HepG2 (cell line): ENCODE data around the gene CST11. TPM values are rescaled to one million over a fixed set of nuclear protein-coding genes. Genes with fewer than 3 reads are reported as not detected.
A peak's percentile ranks its signal among the peaks of the same experiment; 100 is the strongest.

Experiments used
- BORCS8-MEF2B ChIP-seq: sonication (generic); formaldehyde crosslinking; IDR thresholded peaks from 2 replicates; pipeline ENCODE4 v1.8.0; 2022; ENCODE audit warnings: mild to moderate bottlenecking, missing genetic modification reagents
- LCORL ChIP-seq, 2 experiments: fragments of 450-650 bp in 1 of 2; sonication (generic) in 1 of 2; formaldehyde crosslinking in 1 of 2; IDR thresholded peaks; 2 replicates each; pipeline versions ENCODE4 v1.5.0 to v1.6.1; 2017 to 2020; ENCODE audit warnings: antibody characterized with exemption in 1 of 2, missing genetic modification reagents in 1 of 2
- NFIB ChIP-seq: sonication (generic); formaldehyde crosslinking; IDR thresholded peaks from 2 replicates; pipeline ENCODE4 v1.9.0; 2021; ENCODE audit warnings: missing genetic modification reagents, mild to moderate bottlenecking, borderline replicate concordance
- NRL ChIP-seq: sonication (generic); formaldehyde crosslinking; IDR thresholded peaks from 2 replicates; pipeline ENCODE4 v1.5.0; 2020; ENCODE audit warnings: missing genetic modification reagents, mild to moderate bottlenecking, moderate library complexity, borderline replicate concordance
- PAX8 ChIP-seq: sonication (generic); formaldehyde crosslinking; IDR thresholded peaks from 2 replicates; pipeline ENCODE4 v1.8.0; 2022; ENCODE audit warnings: mild to moderate bottlenecking, missing genetic modification reagents, borderline replicate concordance
- PCBP1 ChIP-seq: fragments of 200-400 bp; formaldehyde crosslinking; IDR thresholded peaks from 2 replicates; pipeline ENCODE4 v1.6.1; 2017; ENCODE audit warnings: mild to moderate bottlenecking, low read depth, low read length, borderline replicate concordance
- WIZ ChIP-seq: sonication (generic); formaldehyde crosslinking; IDR thresholded peaks from 2 replicates; pipeline ENCODE4 v1.5.1; 2020; ENCODE audit warnings: mild to moderate bottlenecking, missing genetic modification reagents
- ZC3H13 ChIP-seq: sonication (generic); formaldehyde crosslinking; IDR thresholded peaks from 2 replicates; pipeline ENCODE4 v1.8.1; 2023; ENCODE audit warnings: mild to moderate bottlenecking, missing genetic modification reagents, moderate library complexity
- ZNF317 ChIP-seq: sonication (generic); formaldehyde crosslinking; IDR thresholded peaks from 2 replicates; pipeline ENCODE4 v1.5.0; 2020; ENCODE audit warnings: mild to moderate bottlenecking, missing genetic modification reagents
- ZNF33B ChIP-seq: sonication (generic); formaldehyde crosslinking; IDR thresholded peaks from 2 replicates; pipeline ENCODE4 v1.5.1; 2020; ENCODE audit warnings: mild to moderate bottlenecking, missing genetic modification reagents
- ZNF746 ChIP-seq: sonication (generic); formaldehyde crosslinking; IDR thresholded peaks from 2 replicates; pipeline ENCODE4 v1.8.0; 2022; ENCODE audit warnings: mild to moderate bottlenecking, missing genetic modification reagents
- polyA plus RNA-seq, 8 experiments: library from polyadenylated mRNA; depleted of rRNA in 3 of 8; stranded (reverse) in 7 of 8; unstranded in 1 of 8; fragments of >200 nt; fragmentation: Illumina TruSeq in 4 of 8; extraction: Trizol in 4 of 8; gene quantifications; 2 replicates each; pipeline versions ENCODE4 v1.2.1 to v1.2.3, GENCODE V29; 2011 to 2016; ENCODE audit warnings: low read depth in 4 of 8, missing spikeins in 1 of 8, mixed read lengths in 1 of 8; ENCODE audit not compliant: insufficient read depth in 1 of 8
- total RNA-seq, 5 experiments: library from RNA; depleted of rRNA; stranded (reverse); fragments of >200 nt; fragmentation: Illumina TruSeq; extraction: Trizol; gene quantifications; 2 replicates each; pipeline ENCODE4 v1.2.3, GENCODE V29; 2016; ENCODE audit warnings: low read depth in 1 of 5
- TF ChIP-seq, protein P1 (sequence below): sonication (generic); formaldehyde crosslinking; IDR thresholded peaks from 2 replicates; pipeline ENCODE4 v1.4.0; 2020; ENCODE audit warnings: mild to moderate bottlenecking, missing genetic modification reagents
- TF ChIP-seq, protein P2 (sequence below): IDR thresholded peaks from 2 replicates; pipeline ENCODE4 v1.6.1; 2016
- TF ChIP-seq, protein P3 (sequence below): sonication (generic); formaldehyde crosslinking; IDR thresholded peaks from 2 replicates; pipeline ENCODE4 v1.9.0; 2021; ENCODE audit warnings: missing genetic modification reagents, borderline replicate concordance
- TF ChIP-seq, protein P4 (sequence below): sonication (generic); formaldehyde crosslinking; IDR thresholded peaks from 2 replicates; pipeline ENCODE4 v1.8.0; 2022; ENCODE audit warnings: missing genetic modification reagents, mild to moderate bottlenecking, moderate library complexity, borderline replicate concordance
- TF ChIP-seq, protein P5 (sequence below): sonication (generic); formaldehyde crosslinking; IDR thresholded peaks from 2 replicates; pipeline ENCODE4 v1.4.0; 2020; ENCODE audit warnings: missing genetic modification reagents
- TF ChIP-seq, protein P6 (sequence below): sonication (generic); formaldehyde crosslinking; IDR thresholded peaks from 2 replicates; pipeline ENCODE4 v1.5.0; 2020; ENCODE audit warnings: missing genetic modification reagents, mild to moderate bottlenecking, borderline replicate concordance

The CST11 gene
- total and polyA plus RNA-seq, 2 of the 13 experiments (the other 11 are each of a cell fraction or from before 2014, with no cell fraction given), result not detected

DNA sequence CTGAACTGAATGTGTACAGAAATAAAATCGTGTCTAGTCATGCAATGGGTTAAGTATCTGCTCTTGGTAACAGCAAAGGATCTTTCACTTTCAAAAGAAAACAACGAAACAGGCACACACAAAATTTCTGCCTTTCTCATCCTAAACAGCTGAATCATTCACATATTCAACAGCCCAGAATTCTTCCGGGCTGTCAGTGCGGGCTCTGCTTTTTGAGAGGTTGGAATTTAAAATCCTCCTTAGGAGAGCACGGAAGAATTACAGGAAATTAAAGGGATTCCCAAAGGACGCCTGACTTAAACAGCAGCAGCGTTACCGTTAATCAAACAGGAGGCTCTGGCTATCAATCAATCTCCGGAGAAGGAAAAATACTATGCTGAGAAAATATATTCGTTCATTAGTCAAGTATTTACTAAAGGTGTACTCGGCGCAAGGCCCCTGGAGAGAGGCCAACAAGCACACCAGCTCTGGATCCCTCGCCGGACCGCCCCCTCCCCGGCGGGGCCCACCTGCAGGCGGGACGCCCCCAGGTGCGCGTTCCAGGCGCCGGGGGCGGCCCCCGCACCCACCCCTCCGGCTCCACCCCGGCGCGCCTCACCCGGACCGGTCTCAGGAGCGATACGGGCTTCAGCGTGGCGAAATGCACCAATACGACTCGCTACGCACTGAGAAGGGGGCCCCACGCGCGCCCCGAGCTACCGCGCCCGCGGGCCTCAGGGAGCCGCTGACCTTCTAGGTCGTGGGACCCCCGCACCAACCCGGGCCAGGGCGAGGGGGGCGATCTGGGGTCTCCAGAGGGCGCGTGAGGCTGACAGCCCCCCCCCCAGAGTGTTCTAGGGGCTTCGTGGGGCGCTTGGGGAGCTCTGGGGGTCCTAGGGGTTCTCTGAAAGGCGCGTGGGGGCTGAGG, 32.4 kb downstream of the CST11 start (continued):
- TF ChIP-seq, protein P1, sequence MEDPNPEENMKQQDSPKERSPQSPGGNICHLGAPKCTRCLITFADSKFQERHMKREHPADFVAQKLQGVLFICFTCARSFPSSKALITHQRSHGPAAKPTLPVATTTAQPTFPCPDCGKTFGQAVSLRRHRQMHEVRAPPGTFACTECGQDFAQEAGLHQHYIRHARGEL (CRISPR knock-in tag), result no peak
- TF ChIP-seq PCBP1 (no peak), NRL (no peak), PAX8 (CRISPR knock-in tag) (peak; percentile 15; the same call in 1 of the 2 replicates), ZNF33B (CRISPR knock-in tag) (no peak), BORCS8-MEF2B (CRISPR knock-in tag) (no peak), ZNF317 (no peak), LCORL (IDR thresholded peaks at IDR 0.05) (no peak), LCORL (CRISPR knock-in tag; IDR thresholded peaks at IDR 0.05) (no peak), WIZ (CRISPR knock-in tag) (no peak), NFIB (CRISPR knock-in tag) (no peak), ZC3H13 (CRISPR knock-in tag) (0 out of 2 replicates have a peak, but pooled peaks have one; percentile 67), ZNF746 (CRISPR knock-in tag) (no peak; the same call in 1 of the 2 replicates)
- TF ChIP-seq, protein P2, sequence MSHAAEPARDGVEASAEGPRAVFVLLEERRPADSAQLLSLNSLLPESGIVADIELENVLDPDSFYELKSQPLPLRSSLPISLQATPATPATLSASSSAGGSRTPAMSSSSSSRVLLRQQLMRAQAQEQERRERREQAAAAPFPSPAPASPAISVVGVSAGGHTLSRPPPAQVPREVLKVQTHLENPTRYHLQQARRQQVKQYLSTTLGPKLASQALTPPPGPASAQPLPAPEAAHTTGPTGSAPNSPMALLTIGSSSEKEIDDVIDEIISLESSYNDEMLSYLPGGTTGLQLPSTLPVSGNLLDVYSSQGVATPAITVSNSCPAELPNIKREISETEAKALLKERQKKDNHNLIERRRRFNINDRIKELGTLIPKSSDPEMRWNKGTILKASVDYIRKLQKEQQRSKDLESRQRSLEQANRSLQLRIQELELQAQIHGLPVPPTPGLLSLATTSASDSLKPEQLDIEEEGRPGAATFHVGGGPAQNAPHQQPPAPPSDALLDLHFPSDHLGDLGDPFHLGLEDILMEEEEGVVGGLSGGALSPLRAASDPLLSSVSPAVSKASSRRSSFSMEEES, result no peak
- TF ChIP-seq, protein P3, sequence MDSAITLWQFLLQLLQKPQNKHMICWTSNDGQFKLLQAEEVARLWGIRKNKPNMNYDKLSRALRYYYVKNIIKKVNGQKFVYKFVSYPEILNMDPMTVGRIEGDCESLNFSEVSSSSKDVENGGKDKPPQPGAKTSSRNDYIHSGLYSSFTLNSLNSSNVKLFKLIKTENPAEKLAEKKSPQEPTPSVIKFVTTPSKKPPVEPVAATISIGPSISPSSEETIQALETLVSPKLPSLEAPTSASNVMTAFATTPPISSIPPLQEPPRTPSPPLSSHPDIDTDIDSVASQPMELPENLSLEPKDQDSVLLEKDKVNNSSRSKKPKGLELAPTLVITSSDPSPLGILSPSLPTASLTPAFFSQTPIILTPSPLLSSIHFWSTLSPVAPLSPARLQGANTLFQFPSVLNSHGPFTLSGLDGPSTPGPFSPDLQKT (CRISPR knock-in tag), result no peak
- TF ChIP-seq, protein P4, sequence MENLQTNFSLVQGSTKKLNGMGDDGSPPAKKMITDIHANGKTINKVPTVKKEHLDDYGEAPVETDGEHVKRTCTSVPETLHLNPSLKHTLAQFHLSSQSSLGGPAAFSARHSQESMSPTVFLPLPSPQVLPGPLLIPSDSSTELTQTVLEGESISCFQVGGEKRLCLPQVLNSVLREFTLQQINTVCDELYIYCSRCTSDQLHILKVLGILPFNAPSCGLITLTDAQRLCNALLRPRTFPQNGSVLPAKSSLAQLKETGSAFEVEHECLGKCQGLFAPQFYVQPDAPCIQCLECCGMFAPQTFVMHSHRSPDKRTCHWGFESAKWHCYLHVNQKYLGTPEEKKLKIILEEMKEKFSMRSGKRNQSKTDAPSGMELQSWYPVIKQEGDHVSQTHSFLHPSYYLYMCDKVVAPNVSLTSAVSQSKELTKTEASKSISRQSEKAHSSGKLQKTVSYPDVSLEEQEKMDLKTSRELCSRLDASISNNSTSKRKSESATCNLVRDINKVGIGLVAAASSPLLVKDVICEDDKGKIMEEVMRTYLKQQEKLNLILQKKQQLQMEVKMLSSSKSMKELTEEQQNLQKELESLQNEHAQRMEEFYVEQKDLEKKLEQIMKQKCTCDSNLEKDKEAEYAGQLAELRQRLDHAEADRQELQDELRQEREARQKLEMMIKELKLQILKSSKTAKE (CRISPR knock-in tag), result 0 out of 2 replicates have a peak, but pooled peaks have one; percentile 16
- TF ChIP-seq, protein P5, sequence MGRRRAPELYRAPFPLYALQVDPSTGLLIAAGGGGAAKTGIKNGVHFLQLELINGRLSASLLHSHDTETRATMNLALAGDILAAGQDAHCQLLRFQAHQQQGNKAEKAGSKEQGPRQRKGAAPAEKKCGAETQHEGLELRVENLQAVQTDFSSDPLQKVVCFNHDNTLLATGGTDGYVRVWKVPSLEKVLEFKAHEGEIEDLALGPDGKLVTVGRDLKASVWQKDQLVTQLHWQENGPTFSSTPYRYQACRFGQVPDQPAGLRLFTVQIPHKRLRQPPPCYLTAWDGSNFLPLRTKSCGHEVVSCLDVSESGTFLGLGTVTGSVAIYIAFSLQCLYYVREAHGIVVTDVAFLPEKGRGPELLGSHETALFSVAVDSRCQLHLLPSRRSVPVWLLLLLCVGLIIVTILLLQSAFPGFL (CRISPR knock-in tag), result no peak
- TF ChIP-seq, protein P6, sequence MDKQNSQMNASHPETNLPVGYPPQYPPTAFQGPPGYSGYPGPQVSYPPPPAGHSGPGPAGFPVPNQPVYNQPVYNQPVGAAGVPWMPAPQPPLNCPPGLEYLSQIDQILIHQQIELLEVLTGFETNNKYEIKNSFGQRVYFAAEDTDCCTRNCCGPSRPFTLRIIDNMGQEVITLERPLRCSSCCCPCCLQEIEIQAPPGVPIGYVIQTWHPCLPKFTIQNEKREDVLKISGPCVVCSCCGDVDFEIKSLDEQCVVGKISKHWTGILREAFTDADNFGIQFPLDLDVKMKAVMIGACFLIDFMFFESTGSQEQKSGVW (CRISPR knock-in tag), result no peak
